DMS114 treated with DMSO at 0.1 percent for 48 hours (cell line): ENCODE data around the gene FAXC.
"Not testable (repeated sequence)": the region's sequence is repeated elsewhere in the genome, so short reads cannot be mapped to it uniquely, and the experiment has no call there.

ENCODE experiments used
- DNase-seq: peaks from one replicate; lab custom pipeline; 2025; ENCODE audit not compliant: unreplicated experiment; lab: John Stamatoyannopoulos, UW

The FAXC gene

GRCh38 chr6:99287523-99287922 lies 62.0 kb downstream of the FAXC start:
- DNase-seq = no peak

GRCh38 chr6:99285881-99286280 lies 63.6 kb downstream of the FAXC start:
- DNase-seq = no peak

DNA sequence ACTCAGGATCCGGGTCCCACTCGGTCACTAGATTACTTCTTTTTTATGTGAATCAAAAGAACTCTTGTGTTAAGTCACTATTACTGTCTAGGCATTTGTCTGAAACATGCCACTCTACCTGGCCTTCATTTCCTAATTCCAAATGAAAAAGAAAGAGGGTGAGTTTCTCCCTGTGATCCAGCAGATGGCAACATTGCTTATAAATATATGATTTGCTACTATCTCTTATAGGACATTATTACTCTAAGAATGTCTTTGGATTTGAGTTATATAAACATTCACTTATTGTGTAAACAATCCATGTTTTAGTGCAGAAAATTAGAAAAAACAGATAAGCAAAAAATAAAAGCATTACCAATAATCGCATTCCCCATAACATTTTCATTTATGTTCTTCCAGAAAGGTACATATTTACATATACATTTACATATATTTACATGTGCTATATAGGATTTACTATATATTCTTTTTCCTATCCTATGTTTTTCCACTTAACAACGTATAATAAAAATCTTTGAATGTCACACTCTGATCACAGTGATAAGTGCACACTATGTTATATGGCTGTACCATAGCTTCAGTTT lies 66.9 kb downstream of the FAXC start:
- DNase-seq = peak; percentile 16

- no peak for DNase-seq
Observed at GRCh38 chr6:99276747-99277146, 72.7 kb downstream of the FAXC start.

DNA sequence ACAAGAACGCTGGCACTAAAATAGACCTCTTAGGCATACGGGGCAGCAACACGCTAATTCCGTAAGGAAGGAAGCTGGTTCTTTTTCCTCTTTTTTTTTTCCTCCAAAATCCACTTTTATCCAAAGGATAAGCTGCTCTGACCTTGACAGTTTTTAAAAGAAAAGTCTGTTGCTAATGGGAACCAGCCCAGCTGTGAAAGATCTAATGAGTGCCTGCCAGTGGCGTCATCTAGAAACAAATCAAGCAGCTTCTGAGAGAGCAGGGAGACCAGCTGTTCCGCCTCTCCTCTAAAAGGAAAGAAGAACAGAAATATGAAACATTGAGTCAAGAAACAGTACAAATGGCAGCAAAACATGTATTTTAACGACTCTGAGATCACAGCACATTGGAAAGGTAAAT lies 78.6 kb downstream of the FAXC start:
- no peak for DNase-seq

GRCh38 chr6:99270030-99270429 lies 79.4 kb downstream of the FAXC start:
- no peak for DNase-seq

GRCh38 chr6:99269207-99269606 lies 80.3 kb downstream of the FAXC start:
- no peak for DNase-seq

DNA sequence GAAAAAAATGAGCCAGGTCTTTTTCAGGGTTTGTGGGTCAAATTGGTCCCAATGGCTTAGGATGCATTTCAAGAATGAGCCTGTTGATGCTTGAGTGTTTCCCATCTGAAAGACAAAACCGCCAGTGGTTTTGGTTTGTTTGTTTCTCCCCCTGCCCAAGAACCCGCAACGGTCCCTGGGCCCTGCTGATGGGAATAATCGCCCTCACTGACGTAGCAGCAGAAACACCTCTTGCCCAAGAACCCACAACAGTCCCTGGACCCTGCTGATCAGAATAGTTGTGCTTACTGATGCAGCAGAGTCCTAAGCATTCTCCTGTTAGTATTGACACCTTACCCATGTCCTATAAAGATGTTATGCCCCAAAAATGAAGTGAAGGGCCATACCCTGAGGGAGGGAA lies 82.5 kb downstream of the FAXC start:
- not testable (repeated sequence) for DNase-seq

- DNase-seq = not testable (repeated sequence)
Observed at GRCh38 chr6:99265447-99265846, 84.0 kb downstream of the FAXC start.

- no peak for DNase-seq
Observed at GRCh38 chr6:99254616-99255550, 94.6 kb downstream of the FAXC start.

- no peak for DNase-seq
Observed at GRCh38 chr6:99253271-99253670, 96.2 kb downstream of the FAXC start.

GRCh38 chr6:99252421-99252820 lies 97.1 kb downstream of the FAXC start:
- DNase-seq = no peak

- no peak for DNase-seq
Observed at GRCh38 chr6:99250476-99250875, 99.0 kb downstream of the FAXC start.

- DNase-seq = no peak
Observed at GRCh38 chr6:99246602-99247001, 102.9 kb downstream of the FAXC start.

GRCh38 chr6:99241905-99242534 lies 107.5 kb downstream of the FAXC start:
- peak; percentile 53 for DNase-seq

- DNase-seq = no peak
Observed at GRCh38 chr6:99236010-99236409, 113.5 kb downstream of the FAXC start.

GRCh38 chr6:99233219-99233618 lies 116.3 kb downstream of the FAXC start:
- DNase-seq = no peak

DNA sequence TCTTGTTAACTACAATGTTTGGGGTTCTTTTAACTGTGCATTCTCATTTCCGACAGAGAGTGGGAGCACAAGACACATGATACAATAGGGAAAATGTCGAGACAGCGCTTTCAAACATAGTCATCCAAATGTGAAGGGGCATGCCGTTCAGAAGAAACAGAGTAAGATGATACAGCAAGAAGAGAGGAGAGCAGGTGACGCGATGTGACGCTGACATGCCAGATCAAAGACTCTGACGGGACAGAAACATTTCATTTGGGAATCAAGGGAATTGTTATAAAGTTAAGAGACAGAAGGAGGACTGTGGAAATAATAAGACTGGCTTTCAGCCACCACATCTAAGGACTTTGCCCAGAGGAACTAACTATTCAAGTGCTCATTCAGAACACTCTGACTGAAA lies 117.4 kb downstream of the FAXC start:
- no peak for DNase-seq

DNA sequence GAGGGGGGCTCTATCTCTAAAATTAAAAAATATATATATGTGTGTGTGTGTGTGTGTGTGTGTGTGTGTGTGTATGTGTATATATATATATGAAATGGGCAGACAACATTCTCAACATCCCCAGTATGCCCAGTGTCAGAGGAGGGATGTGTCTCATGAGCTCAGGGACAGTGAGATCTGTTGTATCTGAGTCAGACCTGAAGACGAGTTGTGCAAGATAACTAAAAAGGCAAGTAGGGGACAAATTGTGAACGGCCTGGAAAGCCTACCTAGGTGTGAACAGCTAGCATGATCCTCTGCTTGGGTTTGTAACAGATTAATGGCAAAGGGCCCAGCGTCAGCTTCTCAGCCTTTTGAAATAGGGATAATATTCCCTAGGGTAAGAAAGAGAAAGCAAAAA lies 124.3 kb downstream of the FAXC start:
- no peak for DNase-seq
